ENCODE results near the gene SLC25A19.

Gene SLC25A19

DNA sequence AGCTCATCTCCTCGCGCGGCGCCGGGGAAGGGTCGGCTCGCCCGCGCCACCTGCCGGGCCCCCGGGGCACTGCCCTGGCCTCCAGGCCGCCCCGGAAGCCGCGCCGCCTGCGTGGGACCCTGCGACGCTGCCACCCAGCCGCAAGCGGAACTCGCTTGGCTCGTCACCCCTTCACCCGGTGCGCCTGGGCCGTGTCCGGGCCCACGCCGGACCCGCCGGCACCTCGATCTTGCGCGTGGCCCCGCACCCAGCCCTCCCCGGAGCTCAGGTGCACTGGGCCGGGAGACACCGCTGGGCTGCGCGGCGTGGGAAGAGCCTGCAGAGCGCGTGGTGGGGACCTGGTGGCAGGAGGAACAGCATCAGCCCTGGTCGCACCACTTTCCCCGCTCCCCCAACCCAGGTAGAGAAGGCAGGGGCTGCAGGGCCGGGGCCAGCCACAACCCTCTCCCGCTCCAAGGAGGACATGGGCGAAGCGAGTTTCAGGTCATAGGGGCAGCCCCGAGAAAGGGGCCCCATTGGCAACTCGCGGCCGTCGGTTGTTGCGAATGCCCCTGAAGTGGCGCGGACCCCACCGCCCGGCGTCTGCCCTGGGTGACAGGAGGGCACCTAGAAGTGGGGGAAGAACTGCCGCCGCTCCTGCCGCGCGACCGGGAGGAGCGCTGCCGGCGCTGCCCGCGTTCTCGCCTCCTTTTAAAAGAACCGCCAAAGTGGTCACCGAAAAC lies 17.8 kb downstream of the SLC25A19 start:
- peak; percentile 59 for TF ChIP-seq FOXP2 (optimal IDR thresholded peaks at IDR 0.05; ENCODE audit: borderline replicate concordance, extremely low read depth, extremely low read length, insufficient read depth)
- peak; percentile 25 for TF ChIP-seq POLR2AphosphoS5 (IDR thresholded peaks at IDR 0.05; ENCODE audit: low read depth, low read length)
- no peak for TF ChIP-seq TAF1 (IDR thresholded peaks at IDR 0.05; ENCODE audit: borderline replicate concordance, insufficient read depth, low read length)
- 0 out of 2 replicates have a peak, but pooled peaks have one; percentile 43 for TF ChIP-seq SIN3A (IDR thresholded peaks at IDR 0.05; ENCODE audit: borderline replicate concordance, insufficient read depth, low read length)
- TF ChIP-seq, protein P1, sequence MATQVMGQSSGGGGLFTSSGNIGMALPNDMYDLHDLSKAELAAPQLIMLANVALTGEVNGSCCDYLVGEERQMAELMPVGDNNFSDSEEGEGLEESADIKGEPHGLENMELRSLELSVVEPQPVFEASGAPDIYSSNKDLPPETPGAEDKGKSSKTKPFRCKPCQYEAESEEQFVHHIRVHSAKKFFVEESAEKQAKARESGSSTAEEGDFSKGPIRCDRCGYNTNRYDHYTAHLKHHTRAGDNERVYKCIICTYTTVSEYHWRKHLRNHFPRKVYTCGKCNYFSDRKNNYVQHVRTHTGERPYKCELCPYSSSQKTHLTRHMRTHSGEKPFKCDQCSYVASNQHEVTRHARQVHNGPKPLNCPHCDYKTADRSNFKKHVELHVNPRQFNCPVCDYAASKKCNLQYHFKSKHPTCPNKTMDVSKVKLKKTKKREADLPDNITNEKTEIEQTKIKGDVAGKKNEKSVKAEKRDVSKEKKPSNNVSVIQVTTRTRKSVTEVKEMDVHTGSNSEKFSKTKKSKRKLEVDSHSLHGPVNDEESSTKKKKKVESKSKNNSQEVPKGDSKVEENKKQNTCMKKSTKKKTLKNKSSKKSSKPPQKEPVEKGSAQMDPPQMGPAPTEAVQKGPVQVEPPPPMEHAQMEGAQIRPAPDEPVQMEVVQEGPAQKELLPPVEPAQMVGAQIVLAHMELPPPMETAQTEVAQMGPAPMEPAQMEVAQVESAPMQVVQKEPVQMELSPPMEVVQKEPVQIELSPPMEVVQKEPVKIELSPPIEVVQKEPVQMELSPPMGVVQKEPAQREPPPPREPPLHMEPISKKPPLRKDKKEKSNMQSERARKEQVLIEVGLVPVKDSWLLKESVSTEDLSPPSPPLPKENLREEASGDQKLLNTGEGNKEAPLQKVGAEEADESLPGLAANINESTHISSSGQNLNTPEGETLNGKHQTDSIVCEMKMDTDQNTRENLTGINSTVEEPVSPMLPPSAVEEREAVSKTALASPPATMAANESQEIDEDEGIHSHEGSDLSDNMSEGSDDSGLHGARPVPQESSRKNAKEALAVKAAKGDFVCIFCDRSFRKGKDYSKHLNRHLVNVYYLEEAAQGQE (IDR thresholded peaks at IDR 0.05; ENCODE audit: insufficient read depth in 1 of 2, low read depth in 2 of 2, low read length in 2 of 2), result 0 out of 4 replicates have a peak, but pooled peaks of 1 of the 2 experiments have one; percentile 14

DNA sequence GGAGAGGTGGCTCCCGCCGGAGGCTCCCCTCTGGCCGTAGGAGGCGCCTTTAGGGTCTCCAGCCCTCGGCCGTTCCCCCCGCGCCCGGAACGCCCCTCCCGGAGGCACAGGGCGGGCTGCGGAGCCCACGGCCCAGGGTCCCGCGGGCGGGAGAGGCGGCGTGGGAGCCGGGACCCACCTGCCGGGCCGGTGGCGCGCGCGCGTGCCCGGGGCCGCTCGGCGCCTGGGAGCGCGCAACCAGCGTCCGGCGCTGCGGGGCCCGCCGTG lies 18.3 kb downstream of the SLC25A19 start, which contains the start of gene MIF4GD:
Gene MIF4GD, minus strand, starts transcription at position 266 of the 267 bp plus-strand sequence. CDS start 1,036 bp downstream, outside the sequence.
- TF ChIP-seq, protein P1 (IDR thresholded peaks at IDR 0.05; ENCODE audit: insufficient read depth in 1 of 2, low read depth in 2 of 2, low read length in 2 of 2), result no peak
- peak; percentile 40; the same call in 1 of the 2 replicates for TF ChIP-seq TAF1 (IDR thresholded peaks at IDR 0.05; ENCODE audit: borderline replicate concordance, insufficient read depth, low read length)

DNA sequence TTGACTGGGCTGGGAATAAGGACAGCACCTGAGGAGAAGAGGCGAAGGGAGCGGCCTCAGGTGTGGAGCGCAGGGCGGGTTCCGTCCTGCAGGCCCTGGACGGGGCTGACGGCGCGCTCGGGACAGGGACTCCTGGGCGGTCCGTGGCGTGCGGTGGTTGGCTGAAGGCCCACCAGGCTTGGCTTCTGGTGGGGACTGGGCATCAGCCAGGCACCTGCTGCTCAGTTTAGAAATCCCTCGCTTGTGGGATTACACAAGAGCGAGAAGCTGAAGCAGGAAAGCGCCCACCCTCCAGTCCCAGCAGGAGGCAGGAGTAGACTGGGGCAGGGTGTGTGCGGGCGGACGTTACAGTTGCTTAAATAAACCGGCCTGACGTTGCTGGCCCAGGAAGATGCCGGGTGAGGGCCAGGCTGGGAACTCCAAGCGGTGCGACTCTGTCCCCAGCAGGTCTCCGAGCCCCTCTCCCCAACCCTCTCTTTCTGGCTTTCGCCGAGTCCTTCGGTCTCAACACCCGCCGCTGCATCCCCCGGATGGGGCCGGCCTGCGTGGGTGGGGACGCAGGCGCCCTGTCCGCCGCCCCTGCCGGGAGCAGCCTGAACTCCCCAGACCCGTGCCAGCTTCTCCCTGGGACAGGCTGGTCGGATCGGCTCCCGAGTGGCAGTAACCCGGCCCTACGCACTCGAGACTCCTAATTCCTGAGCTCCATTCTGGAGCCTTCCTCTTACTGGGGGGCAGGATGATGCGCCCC lies 18.8 kb downstream of the SLC25A19 start:
- TF ChIP-seq FOXP2 (optimal IDR thresholded peaks at IDR 0.05; ENCODE audit: borderline replicate concordance, extremely low read depth, extremely low read length, insufficient read depth) (no peak), TAF1 (IDR thresholded peaks at IDR 0.05; ENCODE audit: borderline replicate concordance, insufficient read depth, low read length) (0 out of 2 replicates have a peak, but pooled peaks have one; percentile 10), POLR2AphosphoS5 (IDR thresholded peaks at IDR 0.05; ENCODE audit: low read depth, low read length) (peak; percentile 52), SIN3A (IDR thresholded peaks at IDR 0.05; ENCODE audit: borderline replicate concordance, insufficient read depth, low read length) (no peak; the same call in 1 of the 2 replicates)
- TF ChIP-seq, protein P1 (IDR thresholded peaks at IDR 0.05; ENCODE audit: insufficient read depth in 1 of 2, low read depth in 2 of 2, low read length in 2 of 2), result 0 out of 4 replicates have a peak, but pooled peaks of 1 of the 2 experiments have one; percentile 18

DNA sequence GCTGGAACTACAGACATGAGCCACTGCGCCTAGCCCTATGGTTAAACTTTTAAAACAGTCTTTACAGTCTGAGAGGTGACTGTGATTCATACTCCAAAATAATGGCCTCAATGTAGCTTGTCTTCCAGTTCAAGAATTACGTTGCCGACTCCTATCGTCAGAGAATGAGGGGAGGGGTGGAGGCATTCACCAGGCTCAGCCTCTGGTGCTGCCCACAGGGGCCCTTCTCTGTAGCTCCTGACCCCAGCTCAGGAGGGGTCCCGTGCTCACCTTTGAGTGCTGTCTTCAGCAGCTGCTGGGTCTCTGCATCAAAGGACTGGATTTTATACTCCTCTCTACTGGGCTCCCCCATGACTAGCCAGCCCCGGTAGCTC lies 19.4 kb downstream of the SLC25A19 start:
- TF ChIP-seq SIN3A (IDR thresholded peaks at IDR 0.05; ENCODE audit: borderline replicate concordance, insufficient read depth, low read length), result no peak
- TF ChIP-seq, protein P1 (IDR thresholded peaks at IDR 0.05; ENCODE audit: insufficient read depth in 1 of 2, low read depth in 2 of 2, low read length in 2 of 2), result no peak
- no peak for TF ChIP-seq POLR2AphosphoS5 (IDR thresholded peaks at IDR 0.05; ENCODE audit: low read depth, low read length)
- TF ChIP-seq TAF1 (IDR thresholded peaks at IDR 0.05; ENCODE audit: borderline replicate concordance, insufficient read depth, low read length), result no peak
- no peak for TF ChIP-seq FOXP2 (optimal IDR thresholded peaks at IDR 0.05; ENCODE audit: borderline replicate concordance, extremely low read depth, extremely low read length, insufficient read depth)

All from PFSK-1 (cell line).